Measurements from ENCODE around the gene PPM1H.
A peak's percentile ranks its signal among the peaks of the same experiment; 100 is the strongest.

The PPM1H gene

GRCh38 chr12:62697893-62698292 lies 237.1 kb downstream of the PPM1H start:
- Histone ChIP-seq H3K79me1 (ENCODE audit: low read length) (no peaks in the 10 kb centered on the region), H2BK120ac (ENCODE audit: low read depth, low read length) (peak overlapping the region; percentile 46), H3K79me2 (ENCODE audit: control insufficient read depth, insufficient read depth, low read length) (no peaks in the 10 kb centered on the region), H3K23ac (ENCODE audit: low read length) (no peak overlapping the region), H3K36me3 (ENCODE audit: control insufficient read depth, insufficient read depth, low read length) (no peaks in the 10 kb centered on the region), H3K27ac (ENCODE audit: low read depth, low read length) (no peak overlapping the region), H3K4me2 (ENCODE audit: low read length) (no peak overlapping the region), H3K27me3 (ENCODE audit: insufficient read depth, low read length, poor library complexity) (no peaks in the 10 kb centered on the region), H4K8ac (ENCODE audit: low read depth, low read length) (no peak overlapping the region), H3K4ac (ENCODE audit: low read depth, low read length) (no peak overlapping the region), H4K5ac (ENCODE audit: low read length) (no peak overlapping the region), H3K56ac (ENCODE audit: low read length) (no peak overlapping the region), H3K9ac (ENCODE audit: low read length) (no peak overlapping the region), H2BK5ac (ENCODE audit: low read length) (no peak overlapping the region), H3K4me3 (ENCODE audit: low read length) (no peak overlapping the region), H3K18ac (ENCODE audit: low read length) (peak overlapping the region; percentile 45), H3K4me1 (ENCODE audit: control insufficient read depth, low read depth, low read length) (peaks cover 27% of the 10 kb centered on the region), H2AK5ac (ENCODE audit: low read length) (no peak overlapping the region), H2BK15ac (replicated peaks; ENCODE audit: low read depth) (peak overlapping the region; percentile 28)
- no peak for DNase-seq
- WGBS (ENCODE audit: extremely low coverage, insufficient coverage, low lambda C conversion rate): no CpG with 5 or more reads among the region's 1 CpG

- H3K79me2 ChIP-seq (ENCODE audit: control insufficient read depth, insufficient read depth, low read length): no peaks in the 10 kb centered on the region
- no peak overlapping the region for H2AK5ac ChIP-seq (ENCODE audit: low read length)
- H3K4me3 ChIP-seq (ENCODE audit: low read length): no peak overlapping the region
- no peak overlapping the region for H4K8ac ChIP-seq (ENCODE audit: low read depth, low read length)
- H2BK120ac ChIP-seq (ENCODE audit: low read depth, low read length): no peak overlapping the region
- no peaks in the 10 kb centered on the region for H3K79me1 ChIP-seq (ENCODE audit: low read length)
- H3K56ac ChIP-seq (ENCODE audit: low read length): no peak overlapping the region
- H3K4me2 ChIP-seq (ENCODE audit: low read length): no peak overlapping the region
- peaks cover 12% of the 10 kb centered on the region for H3K4me1 ChIP-seq (ENCODE audit: control insufficient read depth, low read depth, low read length)
- DNase-seq: peak; percentile 88
- no peak overlapping the region for H4K5ac ChIP-seq (ENCODE audit: low read length)
- no peaks in the 10 kb centered on the region for H3K27me3 ChIP-seq (ENCODE audit: insufficient read depth, low read length, poor library complexity)
- H2BK15ac ChIP-seq (replicated peaks; ENCODE audit: low read depth): no peak overlapping the region
- no peak overlapping the region for H3K9ac ChIP-seq (ENCODE audit: low read length)
- no peak overlapping the region for H3K4ac ChIP-seq (ENCODE audit: low read depth, low read length)
- H3K23ac ChIP-seq (ENCODE audit: low read length): no peak overlapping the region
- H3K36me3 ChIP-seq (ENCODE audit: control insufficient read depth, insufficient read depth, low read length): no peaks in the 10 kb centered on the region
- WGBS (ENCODE audit: extremely low coverage, insufficient coverage, low lambda C conversion rate): no CpG with 5 or more reads among the region's 2 CpGs
- no peak overlapping the region for H3K27ac ChIP-seq (ENCODE audit: low read depth, low read length)
- H2BK5ac ChIP-seq (ENCODE audit: low read length): peak overlapping the region; percentile 13
- peak overlapping the region; percentile 1 for H3K18ac ChIP-seq (ENCODE audit: low read length)
Measured at GRCh38 chr12:62695696-62696095, 239.3 kb downstream of the PPM1H start.

- Histone ChIP-seq H2BK120ac (ENCODE audit: low read depth, low read length) (no peak overlapping the region), H3K18ac (ENCODE audit: low read length) (peak overlapping the region; percentile 41), H3K4me2 (ENCODE audit: low read length) (no peak overlapping the region), H3K56ac (ENCODE audit: low read length) (peak overlapping the region; percentile 6), H2BK5ac (ENCODE audit: low read length) (no peak overlapping the region), H3K79me1 (ENCODE audit: low read length) (no peaks in the 10 kb centered on the region), H3K23ac (ENCODE audit: low read length) (no peak overlapping the region), H3K27me3 (ENCODE audit: insufficient read depth, low read length, poor library complexity) (no peaks in the 10 kb centered on the region), H4K5ac (ENCODE audit: low read length) (no peak overlapping the region), H3K4me1 (ENCODE audit: control insufficient read depth, low read depth, low read length) (peaks cover 12% of the 10 kb centered on the region), H3K27ac (ENCODE audit: low read depth, low read length) (peak overlapping the region; percentile 14), H2AK5ac (ENCODE audit: low read length) (peak overlapping the region; percentile 31), H3K36me3 (ENCODE audit: control insufficient read depth, insufficient read depth, low read length) (no peaks in the 10 kb centered on the region), H3K79me2 (ENCODE audit: control insufficient read depth, insufficient read depth, low read length) (no peaks in the 10 kb centered on the region), H3K9ac (ENCODE audit: low read length) (no peak overlapping the region), H3K4me3 (ENCODE audit: low read length) (no peak overlapping the region), H2BK15ac (replicated peaks; ENCODE audit: low read depth) (peak overlapping the region; percentile 11), H4K8ac (ENCODE audit: low read depth, low read length) (no peak overlapping the region), H3K4ac (ENCODE audit: low read depth, low read length) (no peak overlapping the region)
- no peak for DNase-seq
- no CpG with 5 or more reads among the region's 3 CpGs for WGBS (ENCODE audit: extremely low coverage, insufficient coverage, low lambda C conversion rate)
Measured at GRCh38 chr12:62694632-62695031, 240.3 kb downstream of the PPM1H start.

- H3K4me2 ChIP-seq (ENCODE audit: low read length): no peak overlapping the region
- no peaks in the 10 kb centered on the region for H3K27me3 ChIP-seq (ENCODE audit: insufficient read depth, low read length, poor library complexity)
- H3K27ac ChIP-seq (ENCODE audit: low read depth, low read length): no peak overlapping the region
- H3K4me3 ChIP-seq (ENCODE audit: low read length): no peak overlapping the region
- no peak overlapping the region for H2BK120ac ChIP-seq (ENCODE audit: low read depth, low read length)
- H3K9ac ChIP-seq (ENCODE audit: low read length): no peak overlapping the region
- H4K8ac ChIP-seq (ENCODE audit: low read depth, low read length): no peak overlapping the region
- H2BK15ac ChIP-seq (replicated peaks; ENCODE audit: low read depth): peak overlapping the region; percentile 11
- H2AK5ac ChIP-seq (ENCODE audit: low read length): no peak overlapping the region
- H3K23ac ChIP-seq (ENCODE audit: low read length): no peak overlapping the region
- no peak overlapping the region for H4K5ac ChIP-seq (ENCODE audit: low read length)
- WGBS (ENCODE audit: extremely low coverage, insufficient coverage, low lambda C conversion rate): no CpG with 5 or more reads among the region's 3 CpGs
- H2BK5ac ChIP-seq (ENCODE audit: low read length): no peak overlapping the region
- H3K4ac ChIP-seq (ENCODE audit: low read depth, low read length): no peak overlapping the region
- H3K36me3 ChIP-seq (ENCODE audit: control insufficient read depth, insufficient read depth, low read length): no peaks in the 10 kb centered on the region
- H3K56ac ChIP-seq (ENCODE audit: low read length): peak overlapping the region; percentile 15
- peak overlapping the region; percentile 41 for H3K18ac ChIP-seq (ENCODE audit: low read length)
- no peaks in the 10 kb centered on the region for H3K79me1 ChIP-seq (ENCODE audit: low read length)
- H3K79me2 ChIP-seq (ENCODE audit: control insufficient read depth, insufficient read depth, low read length): no peaks in the 10 kb centered on the region
- DNase-seq: peak; percentile 49
- peaks cover 14% of the 10 kb centered on the region for H3K4me1 ChIP-seq (ENCODE audit: control insufficient read depth, low read depth, low read length)
Measured at GRCh38 chr12:62694116-62694515, 240.8 kb downstream of the PPM1H start.

- whole genome bisulfite sequencing (ENCODE audit: extremely low coverage, insufficient coverage, low lambda C conversion rate): no CpG with 5 or more reads among the region's 15 CpGs
- no peak overlapping the region for H2BK120ac ChIP-seq (ENCODE audit: low read depth, low read length)
- no peak overlapping the region for H2BK15ac ChIP-seq (replicated peaks; ENCODE audit: low read depth)
- no peaks in the 10 kb centered on the region for H3K36me3 ChIP-seq (ENCODE audit: control insufficient read depth, insufficient read depth, low read length)
- H3K4ac ChIP-seq (ENCODE audit: low read depth, low read length): peak overlapping the region; percentile 1
- no peaks in the 10 kb centered on the region for H3K79me2 ChIP-seq (ENCODE audit: control insufficient read depth, insufficient read depth, low read length)
- peaks cover 14% of the 10 kb centered on the region for H3K4me1 ChIP-seq (ENCODE audit: control insufficient read depth, low read depth, low read length)
- H3K56ac ChIP-seq (ENCODE audit: low read length): no peak overlapping the region
- DNase-seq: no peak
- H3K18ac ChIP-seq (ENCODE audit: low read length): no peak overlapping the region
- H2AK5ac ChIP-seq (ENCODE audit: low read length): no peak overlapping the region
- peak overlapping the region; percentile 20 for H3K23ac ChIP-seq (ENCODE audit: low read length)
- H3K79me1 ChIP-seq (ENCODE audit: low read length): no peaks in the 10 kb centered on the region
- H3K27ac ChIP-seq (ENCODE audit: low read depth, low read length): no peak overlapping the region
- H4K5ac ChIP-seq (ENCODE audit: low read length): no peak overlapping the region
- no peak overlapping the region for H2BK5ac ChIP-seq (ENCODE audit: low read length)
- no peak overlapping the region for H3K4me2 ChIP-seq (ENCODE audit: low read length)
- H4K8ac ChIP-seq (ENCODE audit: low read depth, low read length): no peak overlapping the region
- H3K9ac ChIP-seq (ENCODE audit: low read length): no peak overlapping the region
- H3K27me3 ChIP-seq (ENCODE audit: insufficient read depth, low read length, poor library complexity): no peaks in the 10 kb centered on the region
- no peak overlapping the region for H3K4me3 ChIP-seq (ENCODE audit: low read length)
Measured at GRCh38 chr12:62693376-62694050, 241.4 kb downstream of the PPM1H start.

- Histone ChIP-seq H4K5ac (ENCODE audit: low read length) (no peak overlapping the region), H2BK5ac (ENCODE audit: low read length) (no peak overlapping the region), H3K56ac (ENCODE audit: low read length) (no peak overlapping the region), H3K27me3 (ENCODE audit: insufficient read depth, low read length, poor library complexity) (no peaks in the 10 kb centered on the region), H3K4me3 (ENCODE audit: low read length) (no peak overlapping the region), H3K27ac (ENCODE audit: low read depth, low read length) (no peak overlapping the region), H3K4ac (ENCODE audit: low read depth, low read length) (no peak overlapping the region), H3K36me3 (ENCODE audit: control insufficient read depth, insufficient read depth, low read length) (no peaks in the 10 kb centered on the region), H3K18ac (ENCODE audit: low read length) (no peak overlapping the region), H3K9ac (ENCODE audit: low read length) (no peak overlapping the region), H3K4me2 (ENCODE audit: low read length) (no peak overlapping the region), H3K4me1 (ENCODE audit: control insufficient read depth, low read depth, low read length) (peaks cover 14% of the 10 kb centered on the region), H3K23ac (ENCODE audit: low read length) (no peak overlapping the region), H4K8ac (ENCODE audit: low read depth, low read length) (no peak overlapping the region), H2BK15ac (replicated peaks; ENCODE audit: low read depth) (no peak overlapping the region), H2BK120ac (ENCODE audit: low read depth, low read length) (no peak overlapping the region), H3K79me2 (ENCODE audit: control insufficient read depth, insufficient read depth, low read length) (no peaks in the 10 kb centered on the region), H2AK5ac (ENCODE audit: low read length) (no peak overlapping the region), H3K79me1 (ENCODE audit: low read length) (no peaks in the 10 kb centered on the region)
- no peak for DNase-seq
- no CpG with 5 or more reads among the region's 7 CpGs for WGBS (ENCODE audit: extremely low coverage, insufficient coverage, low lambda C conversion rate)
Measured at GRCh38 chr12:62692884-62693283, 242.1 kb downstream of the PPM1H start.
